ENCODE results near the gene DAPK1.

DAPK1 gene

DNA sequence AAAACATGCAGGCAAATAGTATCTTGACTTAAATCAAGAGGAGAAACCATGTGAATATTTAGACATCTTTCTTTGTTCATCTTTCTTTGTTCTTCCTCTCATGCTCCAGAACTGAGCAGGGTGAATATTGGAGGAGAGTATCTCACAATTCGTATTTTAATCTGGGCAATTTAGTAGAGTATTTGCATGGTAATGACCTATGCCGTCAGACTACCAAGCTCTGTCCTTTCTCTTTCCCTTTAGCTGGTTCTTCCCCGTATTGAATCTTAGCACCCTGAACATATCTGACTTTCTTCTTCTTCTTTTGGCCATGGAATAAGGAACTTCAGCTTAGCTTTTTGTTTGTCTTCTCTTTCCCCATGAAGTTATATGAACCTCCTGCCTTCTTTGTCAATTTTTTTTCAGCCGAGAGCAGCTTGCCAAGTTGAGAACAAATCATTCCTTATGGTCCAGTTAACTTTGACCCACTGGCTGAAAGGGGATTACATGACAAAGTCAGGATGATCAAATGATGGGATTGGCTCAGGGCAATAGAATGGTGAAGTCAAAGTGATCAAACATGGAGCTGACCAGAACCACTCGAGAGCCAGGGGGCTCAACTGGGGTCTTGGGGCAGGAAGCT is 95.8 kb downstream of the DAPK1 start:
- no peak for DNase-seq (ENCODE audit: low spot score)

DNA sequence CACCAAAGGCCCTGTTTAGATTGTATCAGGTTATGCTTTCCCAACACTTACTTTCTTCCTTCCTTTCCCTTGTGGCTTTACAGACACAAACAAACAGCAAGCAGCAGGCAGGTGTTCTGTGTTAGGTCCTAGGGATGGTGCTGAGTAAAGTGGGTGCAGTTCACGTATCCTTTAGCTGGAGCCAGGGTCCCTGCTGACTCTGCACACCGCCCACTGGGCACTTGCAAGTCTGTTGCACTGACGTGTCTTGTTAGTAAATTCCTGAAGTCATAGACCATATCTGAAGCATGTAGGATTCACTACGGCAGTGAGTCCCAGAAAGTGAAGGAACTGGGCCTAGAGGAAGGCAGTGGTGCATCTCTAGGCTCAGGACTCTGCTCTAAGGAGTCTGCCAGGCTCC is 96.5 kb downstream of the DAPK1 start:
- no peak for DNase-seq (ENCODE audit: low spot score)

DNA sequence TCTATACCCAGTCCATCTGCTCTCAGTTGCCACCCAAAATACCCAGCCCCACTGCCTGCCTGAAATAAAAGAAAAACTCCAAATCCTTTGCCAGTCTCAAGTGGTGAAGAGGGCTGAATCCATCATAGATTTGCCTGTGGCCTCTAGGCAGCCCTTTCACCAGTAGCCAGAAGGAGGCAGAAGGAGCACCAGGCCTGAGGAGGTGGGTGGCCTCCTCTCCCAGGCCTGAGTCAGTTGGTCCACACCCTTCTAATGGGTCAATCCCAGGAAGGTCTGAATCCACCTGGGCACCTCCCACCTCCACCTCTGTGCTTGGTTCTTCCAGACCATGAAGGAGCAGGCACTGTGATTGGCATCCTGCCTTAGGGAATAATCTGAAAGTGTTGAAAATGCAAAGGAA is 97.0 kb downstream of the DAPK1 start:
- no peak for DNase-seq (ENCODE audit: low spot score)

DNA sequence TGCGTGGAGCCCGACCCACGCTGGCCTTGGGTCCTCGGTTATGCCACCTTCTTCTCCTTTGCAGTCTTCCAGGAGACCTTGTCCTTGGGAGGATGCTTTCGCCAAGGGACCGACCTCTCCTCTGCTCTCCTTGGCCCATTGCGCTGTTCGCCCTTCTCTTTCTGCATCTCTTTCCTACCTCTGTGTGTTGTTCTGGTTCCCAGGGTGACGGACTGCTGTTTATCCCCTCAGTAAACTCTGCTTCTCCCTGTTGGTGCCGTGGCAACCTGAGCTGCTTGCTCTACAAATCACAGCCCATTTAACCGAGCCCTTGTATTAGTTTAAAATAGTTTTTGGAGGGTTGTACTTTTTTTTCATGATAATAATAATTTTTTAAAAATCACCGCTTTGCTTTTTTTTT is 97.9 kb downstream of the DAPK1 start:
- no peak for DNase-seq (ENCODE audit: low spot score)

DNA sequence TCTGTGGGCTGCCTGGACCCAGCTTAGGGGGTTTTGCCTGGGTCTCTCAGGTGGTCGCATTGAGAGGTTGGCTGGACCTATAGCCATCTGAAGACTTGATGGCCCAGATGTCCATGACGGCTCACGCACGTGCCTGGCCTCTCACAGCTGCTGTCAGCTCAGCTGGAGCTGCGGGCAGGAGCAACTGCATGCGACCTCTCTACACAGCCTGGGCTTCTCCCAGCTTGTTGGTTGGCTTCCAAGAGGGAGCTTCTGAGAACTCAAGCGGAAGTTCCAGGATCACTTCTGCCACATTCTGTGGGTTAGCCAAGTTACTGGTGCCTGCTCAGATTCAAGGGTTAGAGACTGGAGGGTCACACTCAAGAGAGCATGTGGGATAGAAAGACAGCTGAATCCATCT is 99.2 kb downstream of the DAPK1 start:
- DNase-seq (ENCODE audit: low spot score) = no peak

DNA sequence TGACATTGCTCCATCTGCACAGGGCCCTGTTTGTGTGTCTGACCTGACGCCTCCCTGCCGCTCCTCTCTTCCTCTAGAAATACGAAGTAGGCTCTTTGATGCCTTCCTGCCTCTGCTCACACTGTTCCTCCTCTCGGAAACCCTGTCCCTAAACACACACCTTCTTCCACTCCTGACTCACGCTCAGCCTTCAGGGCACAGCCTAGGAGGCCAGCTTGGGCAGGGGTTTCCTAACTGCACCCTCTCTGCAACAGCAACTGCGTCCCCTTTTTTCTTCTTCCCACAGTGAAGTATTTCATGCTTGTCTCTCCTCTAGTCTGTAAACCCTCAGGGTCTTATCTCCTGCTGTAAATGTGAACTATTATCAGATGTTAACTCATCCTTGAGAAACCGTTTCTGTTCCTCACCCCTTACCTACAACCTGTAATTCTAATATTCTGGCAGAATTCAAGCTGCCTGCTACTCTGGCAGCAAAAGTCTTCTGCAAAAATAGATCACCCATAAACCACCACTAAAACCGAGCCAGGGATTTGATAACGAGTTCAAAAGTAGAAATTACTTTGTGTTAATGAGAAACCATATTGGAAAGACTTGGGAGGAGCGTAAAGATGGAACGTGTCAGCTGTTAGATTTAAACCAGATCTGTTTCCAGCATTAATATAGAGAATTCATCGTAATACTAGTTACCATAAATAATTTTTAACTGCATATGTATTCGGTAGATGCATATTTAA is 100.2 kb downstream of the DAPK1 start:
- DNase-seq (ENCODE audit: low spot score) = no peak

DNA sequence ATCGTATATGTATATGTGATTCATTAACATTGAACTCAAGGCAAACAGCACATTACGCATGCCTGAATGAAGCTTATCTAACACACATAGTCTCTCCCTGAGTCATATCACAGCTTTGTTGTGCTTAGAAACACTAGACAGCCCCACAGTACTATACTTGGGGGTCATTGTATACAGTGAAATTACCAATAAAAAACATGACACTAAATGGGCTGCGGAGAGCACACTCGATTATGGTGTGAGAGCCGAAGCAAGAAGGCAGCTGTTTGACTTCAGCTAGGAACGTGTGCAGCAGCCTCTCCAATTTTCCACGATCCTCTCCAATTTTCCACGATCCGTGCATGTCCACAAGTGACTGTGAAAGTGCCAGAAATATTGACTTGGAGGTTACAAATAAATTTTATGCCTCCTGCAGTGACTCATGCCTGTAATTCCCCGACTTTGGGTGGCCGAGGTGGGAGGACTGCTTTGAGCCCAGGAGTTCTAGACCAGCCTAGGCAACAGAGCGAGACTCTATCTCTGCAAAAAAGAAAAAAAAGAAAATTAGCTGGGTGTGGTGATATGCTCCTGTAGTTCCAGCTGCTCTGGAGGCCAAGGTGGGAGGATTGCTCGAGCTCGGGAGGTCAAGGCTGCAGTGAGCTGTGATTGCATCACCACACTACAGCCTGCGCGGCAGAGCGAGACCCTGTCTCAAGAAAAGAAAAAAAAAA is 102.4 kb downstream of the DAPK1 start:
- no peak for DNase-seq (ENCODE audit: low spot score)

DNA sequence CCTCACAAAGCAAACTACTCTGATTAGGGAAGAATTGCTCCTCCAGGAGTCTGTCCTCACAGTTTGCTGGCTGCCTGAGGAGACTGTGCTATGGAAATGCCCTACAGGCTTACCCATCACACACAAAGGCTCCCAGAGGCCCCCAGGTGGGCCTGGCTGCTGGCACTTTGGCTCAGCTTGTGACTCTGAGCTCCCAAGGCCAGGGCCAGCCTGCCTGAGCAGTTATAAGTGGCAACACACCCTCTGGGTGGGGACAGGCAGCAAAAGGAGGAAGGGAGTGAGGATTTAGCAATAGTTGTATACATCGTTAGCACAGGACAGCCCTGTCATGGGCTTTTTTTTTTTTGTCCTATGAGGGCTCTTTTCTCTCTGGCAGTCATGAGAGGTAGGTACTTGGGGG is 103.5 kb downstream of the DAPK1 start:
- DNase-seq (ENCODE audit: low spot score) = no peak

DNA sequence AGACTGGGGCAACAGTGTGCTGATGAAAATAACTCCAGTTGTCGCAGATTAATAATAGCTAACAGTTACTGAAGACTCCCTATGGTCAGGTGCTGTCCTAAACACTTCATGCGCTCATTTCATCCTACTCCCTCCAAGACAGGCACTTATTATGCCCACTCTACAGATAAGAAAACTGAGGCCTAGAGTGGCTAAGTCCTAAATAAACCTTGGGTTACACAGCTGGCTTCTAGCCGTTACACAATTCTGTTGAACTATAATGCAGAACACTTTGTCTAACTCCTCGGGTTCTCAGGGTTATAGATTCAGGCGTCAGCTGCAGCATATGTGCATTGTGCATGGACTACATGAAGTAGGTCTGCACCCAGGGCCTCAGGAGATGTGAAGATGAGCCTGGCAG is 103.9 kb downstream of the DAPK1 start:
- DNase-seq (ENCODE audit: low spot score) = no peak

DNA sequence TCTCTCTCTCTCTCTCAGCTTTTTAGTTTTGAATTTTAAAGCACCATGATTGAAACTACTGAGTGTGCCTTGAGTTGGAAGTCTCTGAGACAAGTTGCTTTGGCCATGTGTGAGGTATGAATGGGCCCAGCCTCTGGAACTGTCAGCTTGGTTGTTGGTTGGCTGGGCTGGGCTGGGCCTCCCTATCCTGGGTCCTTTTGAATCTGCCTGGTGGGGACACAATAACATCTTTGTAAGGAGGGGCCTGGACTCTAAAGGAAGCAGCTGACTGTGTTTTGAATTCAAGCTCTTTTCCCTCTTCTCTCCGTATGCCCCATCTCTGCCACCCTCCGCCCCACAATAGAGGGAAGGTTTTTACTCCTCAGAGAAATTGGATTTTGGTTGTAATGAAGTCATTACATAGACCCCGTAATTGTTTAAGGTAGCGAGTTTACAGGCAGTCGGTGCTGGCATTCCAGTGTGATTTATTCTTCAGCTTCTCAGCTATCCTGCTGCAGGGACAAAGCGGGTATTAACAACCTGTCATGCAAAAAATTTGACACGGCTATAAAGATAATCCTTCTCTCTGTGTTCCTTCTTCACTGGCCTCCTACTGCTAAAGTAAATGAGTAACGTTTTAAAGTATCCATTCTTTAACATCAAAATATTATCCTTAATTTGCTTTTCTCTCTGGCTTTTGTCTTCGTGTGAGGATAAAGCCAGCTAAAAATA is 105.4 kb downstream of the DAPK1 start:
- no peak for DNase-seq (ENCODE audit: low spot score)

DNA sequence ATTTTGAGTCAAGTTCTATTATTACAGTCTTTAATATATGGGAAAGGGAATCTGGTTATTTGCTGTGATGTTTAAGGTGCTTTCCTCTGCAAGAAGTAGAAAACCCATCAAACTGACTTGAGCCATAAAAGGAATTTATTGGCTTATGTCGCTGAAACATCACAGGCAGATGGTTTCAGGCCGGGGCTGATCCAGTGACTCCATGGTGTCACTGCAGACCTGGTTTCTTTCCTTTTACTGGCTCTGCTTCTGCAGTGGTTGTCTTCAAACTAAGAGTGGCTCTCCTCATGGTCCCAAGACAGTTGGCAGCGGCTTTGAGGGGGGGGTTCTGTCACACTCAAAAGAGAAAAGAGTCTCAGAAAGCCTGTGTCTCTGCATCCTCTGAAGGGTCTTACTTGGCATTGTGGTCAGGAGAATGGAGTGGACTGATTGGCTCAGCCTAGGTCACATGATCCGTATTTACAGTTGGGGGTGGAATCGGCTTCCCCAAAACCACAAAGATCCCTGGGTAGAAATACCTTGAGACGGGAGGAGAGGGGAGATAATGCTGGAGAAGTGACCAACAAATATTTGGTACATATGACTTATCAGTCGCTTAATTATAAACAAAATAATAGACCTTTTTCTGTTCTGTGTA is 106.3 kb downstream of the DAPK1 start:
- no peak for DNase-seq (ENCODE audit: low spot score)

DNA sequence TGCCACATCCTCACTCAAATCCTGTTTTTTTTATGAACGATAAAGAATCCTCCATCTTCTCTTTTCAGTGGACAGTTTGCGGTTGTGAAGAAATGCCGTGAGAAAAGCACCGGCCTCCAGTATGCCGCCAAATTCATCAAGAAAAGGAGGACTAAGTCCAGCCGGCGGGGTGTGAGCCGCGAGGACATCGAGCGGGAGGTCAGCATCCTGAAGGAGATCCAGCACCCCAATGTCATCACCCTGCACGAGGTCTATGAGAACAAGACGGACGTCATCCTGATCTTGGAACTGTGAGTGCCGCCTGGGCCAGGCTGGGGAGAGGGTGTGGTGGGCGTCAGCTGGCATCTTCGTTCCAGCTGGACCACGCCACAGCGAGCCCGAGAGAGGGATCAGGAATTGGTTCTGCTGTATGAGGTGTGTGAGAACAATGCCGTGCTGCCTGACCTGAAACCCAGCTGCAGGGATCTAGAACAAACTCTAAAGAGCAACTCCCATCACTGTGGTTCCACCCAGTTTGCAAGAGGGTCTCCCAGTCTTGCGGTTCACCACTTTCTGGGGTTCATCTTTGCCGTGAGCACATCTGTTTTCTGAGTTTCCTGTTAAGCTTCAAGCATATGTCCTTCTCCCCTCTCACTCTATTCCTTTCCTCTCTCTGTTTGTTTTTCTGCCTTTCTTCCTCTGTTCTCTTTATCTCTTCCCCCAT is 107.4 kb downstream of the DAPK1 start:
- no peak for DNase-seq (ENCODE audit: low spot score)

DNA sequence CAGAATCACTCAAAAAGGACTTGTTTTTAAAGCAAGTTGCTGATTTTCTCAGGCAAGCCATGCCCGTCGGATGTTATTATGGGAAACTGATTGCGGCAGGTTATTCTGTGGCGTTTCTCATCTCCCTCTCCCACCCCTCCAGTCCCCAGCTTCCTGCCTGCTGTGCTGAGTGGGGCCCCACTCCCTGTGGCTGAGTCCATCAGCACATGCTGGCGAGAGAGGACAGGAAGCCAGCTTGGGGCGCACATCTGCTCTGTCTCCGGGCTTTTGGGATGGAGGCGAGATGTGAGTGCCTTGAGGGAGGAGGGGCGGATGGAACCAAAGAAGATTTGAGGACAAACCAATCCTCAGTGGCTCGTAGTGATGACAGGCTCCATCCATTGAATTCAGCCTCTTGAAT is 108.0 kb downstream of the DAPK1 start:
- no peak for DNase-seq (ENCODE audit: low spot score)

DNA sequence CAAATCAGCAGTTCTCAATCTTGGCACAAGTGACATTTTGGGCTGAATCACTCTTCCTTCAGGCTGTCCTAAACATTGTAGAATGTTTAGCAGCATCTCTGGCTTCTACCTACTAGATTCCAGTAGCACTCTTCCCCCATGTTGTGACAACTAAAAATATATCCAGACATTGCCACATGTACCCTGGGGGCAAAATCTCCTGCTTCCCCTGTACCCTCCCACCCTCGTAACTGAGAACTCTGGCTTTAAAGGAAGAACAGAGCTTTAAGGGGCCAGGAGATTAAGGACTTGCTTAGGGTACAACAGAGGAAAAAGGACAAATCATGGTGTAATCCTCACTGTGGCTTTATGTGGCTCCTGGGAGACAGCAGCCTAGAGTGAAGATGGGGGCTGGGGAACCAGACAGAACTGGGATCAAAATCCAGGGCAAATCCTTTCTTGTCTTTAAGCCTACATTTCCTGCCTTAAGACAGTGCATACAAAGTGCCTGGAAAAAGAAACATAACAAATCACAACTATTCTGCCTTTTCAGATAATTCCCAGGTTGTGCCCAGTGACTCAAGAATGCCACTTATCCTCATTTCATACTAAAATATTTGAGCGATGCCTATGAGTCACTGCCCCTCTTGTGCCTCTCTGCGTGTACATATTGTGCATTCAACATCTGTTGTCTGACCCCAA is 109.3 kb downstream of the DAPK1 start:
- DNase-seq (ENCODE audit: low spot score) = no peak

DNA sequence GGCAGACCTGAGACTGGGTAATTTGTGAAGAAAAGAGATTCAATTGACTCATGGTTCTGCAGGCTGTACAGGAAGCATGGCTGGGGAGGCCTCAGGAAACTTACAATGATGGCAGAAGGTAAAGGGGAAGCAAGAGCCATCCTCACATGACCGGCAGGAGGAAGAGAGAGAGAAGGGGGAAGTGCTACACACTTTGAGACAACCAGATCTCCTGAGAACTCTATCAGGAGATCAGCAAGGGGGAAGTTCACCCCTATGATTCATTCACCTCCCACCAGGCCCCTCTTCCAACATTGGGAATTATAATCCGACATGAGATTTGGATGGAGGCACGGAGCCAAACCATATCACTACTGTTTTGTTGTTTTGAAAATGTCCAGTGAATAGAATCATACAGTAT is 110.2 kb downstream of the DAPK1 start:
- DNase-seq (ENCODE audit: low spot score) = no peak

DNA sequence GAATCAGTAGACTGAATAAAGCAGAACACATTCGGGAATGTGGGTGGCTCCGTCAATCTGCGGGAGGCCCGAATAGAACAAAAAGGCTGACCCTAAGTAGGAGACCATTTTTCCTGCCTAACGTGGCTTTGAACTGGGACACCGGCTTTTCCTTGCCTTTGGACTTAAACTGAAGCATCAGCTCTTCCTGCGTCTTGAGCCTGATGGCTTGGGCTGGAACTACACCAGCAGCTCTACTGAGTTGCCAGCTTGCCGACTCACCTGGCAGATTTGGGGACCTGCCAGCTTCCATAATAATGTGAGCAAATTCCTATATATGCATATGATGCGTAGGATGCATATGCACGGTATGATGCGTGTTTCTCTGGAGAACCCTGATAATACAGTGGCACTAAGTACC is 111.3 kb downstream of the DAPK1 start:
- DNase-seq (ENCODE audit: low spot score) = no peak

DNA sequence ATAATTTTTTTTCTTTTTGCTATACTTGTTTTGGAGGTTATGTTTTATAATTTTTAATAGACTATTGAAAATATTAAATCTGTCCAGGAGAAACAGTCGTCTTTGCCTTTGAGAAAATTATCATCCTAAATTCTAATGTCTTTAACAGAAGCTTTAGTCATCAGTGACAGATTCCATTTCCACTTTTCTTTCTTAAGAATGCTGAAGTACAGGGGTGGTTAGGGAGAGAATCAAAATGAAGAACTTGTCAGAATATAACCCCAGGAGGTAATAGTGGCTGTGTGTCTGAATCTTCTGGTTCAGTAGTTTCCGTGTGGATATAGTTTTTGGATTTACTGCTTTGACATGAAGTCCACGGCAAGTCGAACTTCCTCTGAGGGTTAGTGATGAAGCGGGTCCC is 111.8 kb downstream of the DAPK1 start:
- DNase-seq (ENCODE audit: low spot score) = no peak

DNA sequence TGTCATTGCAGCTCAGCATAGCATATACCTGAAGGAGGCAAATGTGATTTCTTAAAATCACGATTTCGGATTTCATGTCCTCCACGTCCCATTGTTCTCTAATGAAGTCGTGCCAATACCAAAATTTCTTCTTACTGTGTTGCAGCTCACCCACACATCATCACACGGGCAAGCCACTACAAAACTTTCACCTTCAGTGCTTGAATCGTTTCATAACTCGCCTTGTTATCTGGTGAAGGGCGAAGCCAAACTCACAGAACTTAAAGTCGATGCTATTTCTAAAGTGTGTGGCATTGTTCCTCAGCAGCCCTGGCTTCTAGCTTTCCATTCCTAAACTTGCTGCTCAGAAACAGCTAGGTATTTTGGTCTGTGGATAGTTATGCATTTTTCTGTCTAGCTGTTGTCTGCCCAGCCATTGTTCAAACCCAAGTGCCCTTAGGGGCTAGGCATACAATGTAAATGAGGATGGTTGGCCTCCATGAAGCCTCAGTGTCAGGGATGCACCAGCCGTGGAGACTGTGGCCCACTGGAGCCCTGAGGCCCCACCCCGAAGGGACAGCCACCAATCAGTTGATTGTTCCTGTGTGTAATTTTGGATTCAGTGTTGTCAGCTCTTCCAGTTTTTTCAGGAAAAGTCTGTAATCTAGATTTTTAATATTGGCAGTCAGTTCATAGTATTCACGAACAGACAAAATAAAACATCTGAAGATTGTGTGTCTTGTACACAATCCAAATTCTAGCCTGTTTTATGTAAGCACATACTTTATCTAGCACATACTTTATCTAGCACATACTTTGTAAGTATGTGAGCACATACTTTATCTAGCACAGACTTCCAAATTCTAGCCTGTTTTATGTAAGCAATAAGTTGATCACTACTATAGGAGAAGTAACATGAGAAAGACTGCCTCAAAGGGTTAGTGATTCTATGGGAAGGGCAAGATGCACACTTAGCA is 112.8 kb downstream of the DAPK1 start:
- DNase-seq (ENCODE audit: low spot score) = no peak

DNA sequence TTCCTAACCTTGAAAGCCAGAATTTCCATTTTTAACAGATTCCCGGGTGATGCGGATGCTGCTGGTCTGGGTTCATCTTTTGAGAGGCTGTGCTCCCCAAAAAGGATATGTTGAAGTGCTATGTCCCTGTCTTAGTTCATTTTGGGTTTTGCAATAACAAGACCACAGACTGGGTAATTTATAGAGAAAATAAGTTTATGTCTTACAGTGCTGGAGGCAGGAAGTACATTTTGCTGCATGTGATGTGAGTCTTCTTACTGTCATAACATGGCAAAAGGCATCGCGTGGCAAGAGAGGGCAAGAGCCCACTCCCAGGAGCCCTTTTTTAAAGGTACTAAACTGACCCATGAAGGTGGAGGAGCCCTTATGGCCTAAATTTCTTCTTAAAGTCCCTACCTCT is 114.1 kb downstream of the DAPK1 start:
- DNase-seq (ENCODE audit: low spot score) = no peak

DNA sequence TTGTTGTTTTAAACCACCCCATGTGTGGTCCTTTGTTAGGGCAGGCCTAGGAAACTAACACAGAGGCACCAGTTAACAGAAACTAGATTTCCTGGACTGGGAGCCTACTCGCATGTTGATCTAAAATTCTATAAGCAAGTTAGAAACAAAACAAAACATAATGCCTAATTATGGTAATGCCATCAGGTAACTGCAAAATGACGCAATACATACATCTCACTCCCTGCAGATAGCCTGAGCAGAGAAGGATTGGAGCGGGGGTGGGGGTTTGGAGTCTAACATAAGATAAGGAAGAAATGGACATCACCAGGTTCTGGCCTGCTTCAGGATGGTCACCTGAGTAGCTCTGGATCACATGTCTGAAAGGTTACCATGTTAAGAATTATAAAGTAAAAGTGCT is 114.9 kb downstream of the DAPK1 start:
- DNase-seq (ENCODE audit: low spot score) = no peak
